Loucy (cell line): Measurements from ENCODE around the gene CRY2.

ENCODE experiments used
- EZH2phosphoT487 ChIP-seq: fragments of 200-600 bp; IDR thresholded peaks from 2 replicates; pipeline ENCODE4 v1.6.1; 2018; ENCODE audit warnings: antibody characterized with exemption, mild to moderate bottlenecking, moderate library complexity, borderline replicate concordance
- TF ChIP-seq, protein P1 (sequence below): fragments of 200-600 bp; sonication (generic); conservative IDR thresholded peaks from 2 replicates; pipeline ENCODE4 v1.5.1; 2014; ENCODE audit warnings: mild to moderate bottlenecking, antibody characterized with exemption, low read length

GRCh38 chr11:45851228-45851627 is 4.0 kb downstream of the CRY2 start:
- TF ChIP-seq, protein P1, sequence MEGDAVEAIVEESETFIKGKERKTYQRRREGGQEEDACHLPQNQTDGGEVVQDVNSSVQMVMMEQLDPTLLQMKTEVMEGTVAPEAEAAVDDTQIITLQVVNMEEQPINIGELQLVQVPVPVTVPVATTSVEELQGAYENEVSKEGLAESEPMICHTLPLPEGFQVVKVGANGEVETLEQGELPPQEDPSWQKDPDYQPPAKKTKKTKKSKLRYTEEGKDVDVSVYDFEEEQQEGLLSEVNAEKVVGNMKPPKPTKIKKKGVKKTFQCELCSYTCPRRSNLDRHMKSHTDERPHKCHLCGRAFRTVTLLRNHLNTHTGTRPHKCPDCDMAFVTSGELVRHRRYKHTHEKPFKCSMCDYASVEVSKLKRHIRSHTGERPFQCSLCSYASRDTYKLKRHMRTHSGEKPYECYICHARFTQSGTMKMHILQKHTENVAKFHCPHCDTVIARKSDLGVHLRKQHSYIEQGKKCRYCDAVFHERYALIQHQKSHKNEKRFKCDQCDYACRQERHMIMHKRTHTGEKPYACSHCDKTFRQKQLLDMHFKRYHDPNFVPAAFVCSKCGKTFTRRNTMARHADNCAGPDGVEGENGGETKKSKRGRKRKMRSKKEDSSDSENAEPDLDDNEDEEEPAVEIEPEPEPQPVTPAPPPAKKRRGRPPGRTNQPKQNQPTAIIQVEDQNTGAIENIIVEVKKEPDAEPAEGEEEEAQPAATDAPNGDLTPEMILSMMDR, result no peak
- no peak for TF ChIP-seq EZH2phosphoT487
